ENCODE measurements around the gene TAF8.

The TAF8 gene

GRCh38 chr6:42103216-42103615, 52.9 kb downstream of the TAF8 start:
- H3K36me3 Mint-ChIP-seq (ENCODE audit: low read depth): peaks cover 6% of the 10 kb centered on the region
- no peak overlapping the region for H3K27ac Mint-ChIP-seq
- H3K27me3 Mint-ChIP-seq (ENCODE audit: low read depth, poor library complexity): peaks cover 19% of the 10 kb centered on the region
- no peak for TF ChIP-seq CTCF (IDR thresholded peaks at IDR 0.05)
- no peaks in the 10 kb centered on the region for H3K9me3 Mint-ChIP-seq
- peak overlapping the region; percentile 59 for H3K4me3 Mint-ChIP-seq
- DNase-seq: no peak
- H3K4me1 Mint-ChIP-seq: peaks cover 74% of the 10 kb centered on the region

- H3K9me3 Mint-ChIP-seq: no peaks in the 10 kb centered on the region
- H3K27me3 Mint-ChIP-seq (ENCODE audit: low read depth, poor library complexity): peaks cover 22% of the 10 kb centered on the region
- DNase-seq: no peak
- TF ChIP-seq CTCF (IDR thresholded peaks at IDR 0.05): no peak
- H3K4me1 Mint-ChIP-seq: peaks cover 70% of the 10 kb centered on the region
- H3K36me3 Mint-ChIP-seq (ENCODE audit: low read depth): peaks cover 6% of the 10 kb centered on the region
- peak overlapping the region; percentile 59 for H3K4me3 Mint-ChIP-seq
- H3K27ac Mint-ChIP-seq: no peak overlapping the region
These were observed 53.4 kb downstream of the TAF8 start for GRCh38 chr6:42103753-42104094.

GRCh38 chr6:42104095-42104803, 53.9 kb downstream of the TAF8 start:
- TF ChIP-seq CTCF (IDR thresholded peaks at IDR 0.05): peak; percentile 82
- Mint-ChIP-seq H3K4me1 (peaks cover 70% of the 10 kb centered on the region), H3K36me3 (ENCODE audit: low read depth) (peaks cover 6% of the 10 kb centered on the region), H3K9me3 (peaks cover under 1% of the 10 kb centered on the region), H3K4me3 (peak overlapping the region; percentile 59), H3K27ac (no peak overlapping the region), H3K27me3 (ENCODE audit: low read depth, poor library complexity) (peaks cover 19% of the 10 kb centered on the region)
- peak; percentile 75 for DNase-seq

- Mint-ChIP-seq H3K36me3 (ENCODE audit: low read depth) (peaks cover 6% of the 10 kb centered on the region), H3K4me1 (peaks cover 70% of the 10 kb centered on the region), H3K4me3 (peak overlapping the region; percentile 20), H3K27ac (no peak overlapping the region), H3K27me3 (ENCODE audit: low read depth, poor library complexity) (peaks cover 18% of the 10 kb centered on the region), H3K9me3 (peaks cover 3% of the 10 kb centered on the region)
- no peak for DNase-seq
- TF ChIP-seq CTCF (IDR thresholded peaks at IDR 0.05): no peak
These were observed 54.4 kb downstream of the TAF8 start for GRCh38 chr6:42104804-42105125.

- H3K27ac Mint-ChIP-seq: no peak overlapping the region
- no peak for TF ChIP-seq CTCF (IDR thresholded peaks at IDR 0.05)
- peaks cover 6% of the 10 kb centered on the region for H3K36me3 Mint-ChIP-seq (ENCODE audit: low read depth)
- H3K9me3 Mint-ChIP-seq: peaks cover 3% of the 10 kb centered on the region
- H3K4me3 Mint-ChIP-seq: peak overlapping the region; percentile 20
- H3K4me1 Mint-ChIP-seq: peaks cover 68% of the 10 kb centered on the region
- H3K27me3 Mint-ChIP-seq (ENCODE audit: low read depth, poor library complexity): peaks cover 16% of the 10 kb centered on the region
- DNase-seq: no peak
These were observed 54.9 kb downstream of the TAF8 start for GRCh38 chr6:42105156-42105648.

GRCh38 chr6:42105709-42106108, 55.4 kb downstream of the TAF8 start:
- Mint-ChIP-seq H3K4me1 (peaks cover 64% of the 10 kb centered on the region), H3K27me3 (ENCODE audit: low read depth, poor library complexity) (peaks cover 16% of the 10 kb centered on the region), H3K9me3 (peaks cover 5% of the 10 kb centered on the region), H3K36me3 (ENCODE audit: low read depth) (peaks cover 6% of the 10 kb centered on the region), H3K27ac (no peak overlapping the region), H3K4me3 (peak overlapping the region; percentile 40)
- no peak for TF ChIP-seq CTCF (IDR thresholded peaks at IDR 0.05)
- DNase-seq: no peak

Data from nephron progenitor cell (in vitro differentiated cells).